Effector CD4-positive, alpha-beta T cell (primary cell): ENCODE measurements around the gene RAB27B.
"Not testable (repeated sequence)": the region's sequence is repeated elsewhere in the genome, so short reads cannot be mapped to it uniquely, and the experiment has no call there.

Experiments used
- DNase-seq: peaks from one replicate; pipeline ENCODE4 v3.0.0-alpha.2; 2020

RAB27B gene

GRCh38 chr18:54820785-54821275 lies 7.4 kb upstream of the RAB27B start:
- not testable (repeated sequence) for DNase-seq

- DNase-seq: no peak
These were observed 5.1 kb upstream of the RAB27B start for GRCh38 chr18:54822872-54823845.

- DNase-seq: no peak
These were observed 3.5 kb upstream of the RAB27B start for GRCh38 chr18:54824761-54825160.

GRCh38 chr18:54825601-54826344 lies 2.5 kb upstream of the RAB27B start:
- DNase-seq: no peak

GRCh38 chr18:54828986-54829385 lies 709 bp downstream of the RAB27B start:
- no peak for DNase-seq

GRCh38 chr18:54829856-54830255 lies 1.6 kb downstream of the RAB27B start:
- DNase-seq: no peak

GRCh38 chr18:54830260-54830659 lies 2.0 kb downstream of the RAB27B start:
- DNase-seq: no peak

- DNase-seq: no peak
These were observed 2.6 kb downstream of the RAB27B start for GRCh38 chr18:54830866-54831265.

GRCh38 chr18:54835944-54836343 lies 7.7 kb downstream of the RAB27B start:
- DNase-seq: no peak

- no peak for DNase-seq
These were observed 15.0 kb downstream of the RAB27B start for GRCh38 chr18:54843314-54843713.

- no peak for DNase-seq
These were observed 17.5 kb downstream of the RAB27B start for GRCh38 chr18:54845787-54846186.

- DNase-seq: no peak
These were observed 19.8 kb downstream of the RAB27B start for GRCh38 chr18:54848121-54848520.

GRCh38 chr18:54849683-54850082 lies 21.4 kb downstream of the RAB27B start:
- no peak for DNase-seq

- DNase-seq: no peak
These were observed 22.3 kb downstream of the RAB27B start for GRCh38 chr18:54850598-54850997.

- no peak for DNase-seq
These were observed 24.8 kb downstream of the RAB27B start for GRCh38 chr18:54852780-54853675.

- not testable (repeated sequence) for DNase-seq
These were observed 26.8 kb downstream of the RAB27B start for GRCh38 chr18:54855050-54855449.

GRCh38 chr18:54856105-54856646 lies 27.9 kb downstream of the RAB27B start:
- DNase-seq: no peak

- DNase-seq: no peak
These were observed 29.2 kb downstream of the RAB27B start for GRCh38 chr18:54857499-54857898.

- no peak for DNase-seq
These were observed 31.6 kb downstream of the RAB27B start for GRCh38 chr18:54859667-54860421.

GRCh38 chr18:54860941-54861340 lies 32.7 kb downstream of the RAB27B start:
- DNase-seq: no peak

- no peak for DNase-seq
These were observed 38.9 kb downstream of the RAB27B start for GRCh38 chr18:54867131-54867530.
